ENCODE results near the gene WNT1.

The WNT1 gene

DNA sequence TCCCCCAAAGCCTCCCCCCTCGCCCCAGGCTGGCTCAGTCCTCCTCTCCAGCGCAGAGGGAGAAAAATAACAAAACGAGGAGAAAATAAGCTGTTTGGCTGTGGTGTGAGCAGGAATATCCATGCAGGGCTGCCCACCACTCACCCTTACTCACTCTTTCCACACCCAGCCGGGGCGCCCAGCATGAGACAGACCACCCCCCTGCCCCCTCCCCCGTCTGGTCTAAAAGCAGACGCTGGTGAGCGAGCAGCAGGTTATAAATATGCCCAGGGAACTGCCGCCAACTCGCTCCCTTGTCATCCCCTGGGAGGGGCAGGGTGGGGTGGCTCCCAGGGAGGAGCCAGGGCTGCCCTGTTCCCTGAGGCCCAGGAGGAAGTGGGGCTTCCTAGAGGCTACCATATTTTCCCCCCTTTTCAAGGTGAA is 7.4 kb downstream of the WNT1 start:
- Mint-ChIP-seq H3K27ac (no peak overlapping the region), H3K4me3 (no peak overlapping the region), H3K9me3 (no peaks in the 10 kb centered on the region), H3K27me3 (peaks cover 17% of the 10 kb centered on the region), H3K36me3 (no peaks in the 10 kb centered on the region), H3K4me1 (peaks cover 25% of the 10 kb centered on the region)

DNA sequence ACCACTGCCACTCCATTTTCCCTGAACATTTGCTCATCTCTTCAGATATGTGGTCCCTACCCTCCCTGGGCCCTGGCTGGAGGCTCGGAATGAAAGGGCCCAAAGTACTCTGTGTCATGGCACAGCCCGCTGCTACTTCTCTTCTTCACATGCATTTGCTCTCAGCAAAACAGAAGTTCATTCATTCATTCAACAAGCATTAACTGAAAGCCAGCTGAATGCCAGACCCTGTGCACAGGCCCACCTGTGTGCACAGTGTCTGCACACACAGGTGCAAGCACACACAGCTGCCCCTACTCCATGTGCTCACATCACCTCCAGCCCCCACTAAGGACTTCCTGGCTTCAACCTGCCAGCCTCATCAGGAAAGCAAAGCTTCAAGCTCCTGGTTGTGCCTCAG is 7.8 kb downstream of the WNT1 start:
- Mint-ChIP-seq H3K4me1 (peaks cover 21% of the 10 kb centered on the region), H3K27ac (no peak overlapping the region), H3K36me3 (no peaks in the 10 kb centered on the region), H3K9me3 (no peaks in the 10 kb centered on the region), H3K4me3 (no peak overlapping the region), H3K27me3 (peaks cover 16% of the 10 kb centered on the region)

DNA sequence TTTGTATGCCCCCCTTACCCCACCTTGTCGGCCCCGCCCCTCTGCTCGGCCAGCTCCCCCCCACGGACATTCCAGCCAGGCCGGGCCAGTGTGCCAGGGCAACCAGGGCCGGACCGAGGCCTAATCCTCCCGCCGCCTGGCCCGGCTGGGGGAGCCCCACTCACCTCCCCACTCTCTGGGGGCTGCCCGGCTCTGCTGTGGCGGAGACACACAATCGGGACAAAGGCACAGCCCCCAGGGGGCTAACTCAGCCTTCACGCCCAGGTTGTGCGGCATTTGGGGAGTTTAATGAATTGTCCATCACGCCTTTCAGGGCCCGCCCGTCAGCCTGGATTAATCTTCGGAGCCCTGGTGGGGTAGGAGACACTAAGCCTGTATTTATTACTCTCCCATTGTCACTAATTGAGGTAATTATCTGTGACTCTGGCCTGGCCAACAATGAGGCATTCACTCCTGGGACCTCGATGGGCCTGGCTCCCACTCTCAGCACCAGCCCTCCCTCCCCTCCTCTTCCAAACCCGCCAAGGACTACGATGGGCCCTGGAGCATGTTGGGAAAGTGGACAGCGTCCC is 8.7 kb downstream of the WNT1 start:
- no peaks in the 10 kb centered on the region for H3K36me3 Mint-ChIP-seq
- no peak overlapping the region for H3K27ac Mint-ChIP-seq
- no peak overlapping the region for H3K4me3 Mint-ChIP-seq
- no peaks in the 10 kb centered on the region for H3K9me3 Mint-ChIP-seq
- peaks cover 12% of the 10 kb centered on the region for H3K4me1 Mint-ChIP-seq
- H3K27me3 Mint-ChIP-seq, result peaks cover 14% of the 10 kb centered on the region

DNA sequence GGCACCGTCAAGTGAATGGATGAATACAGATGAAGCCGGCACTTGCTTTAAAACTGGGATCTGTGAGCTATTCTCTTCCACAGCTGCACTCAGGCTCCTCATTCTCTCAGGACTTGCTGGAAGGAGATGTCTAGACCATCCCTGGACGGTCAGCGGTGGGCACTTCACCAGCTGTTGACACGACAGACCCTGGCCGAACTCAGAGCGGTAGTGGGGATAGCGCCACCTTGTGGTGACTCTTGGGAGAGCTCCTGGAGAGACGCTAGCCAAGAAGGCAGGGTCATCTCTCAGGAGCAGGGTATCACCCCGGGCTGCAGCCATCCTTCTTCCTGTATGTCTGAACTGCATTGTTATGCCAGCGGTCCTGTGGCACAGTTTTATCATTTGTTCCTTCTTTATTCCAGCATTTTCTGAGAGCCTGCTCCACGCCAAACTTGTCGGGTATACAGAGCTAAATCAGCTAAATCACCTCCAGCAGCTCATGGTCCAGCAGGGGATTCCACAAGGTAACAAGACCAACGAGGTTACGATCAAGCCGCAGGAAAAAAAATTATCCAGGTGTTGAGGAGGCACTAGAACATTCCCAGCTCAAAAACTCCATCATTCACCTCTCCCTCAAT is 10.0 kb downstream of the WNT1 start:
- Mint-ChIP-seq H3K27me3 (peaks cover 14% of the 10 kb centered on the region), H3K9me3 (no peaks in the 10 kb centered on the region), H3K27ac (no peak overlapping the region), H3K4me1 (peaks cover 4% of the 10 kb centered on the region), H3K4me3 (no peak overlapping the region), H3K36me3 (no peaks in the 10 kb centered on the region)

DNA sequence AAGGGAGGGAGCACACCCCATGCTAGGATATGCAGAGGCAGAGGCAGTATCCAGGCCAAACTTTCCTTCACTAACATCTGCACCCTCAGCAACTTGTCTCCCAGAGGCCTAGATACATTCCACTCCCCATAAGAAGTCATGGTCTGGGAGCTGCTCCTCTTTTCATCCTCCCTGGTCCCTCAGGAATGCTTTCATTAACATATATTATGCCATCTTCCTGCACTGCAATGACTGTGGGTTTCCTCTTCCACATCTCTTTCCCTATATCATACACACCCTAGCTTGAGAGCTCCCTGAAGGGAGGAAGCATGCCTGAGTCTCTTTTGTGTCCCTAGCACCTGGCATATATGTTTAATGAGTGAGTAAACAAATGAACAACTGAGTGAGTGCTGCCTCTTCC is 12.4 kb downstream of the WNT1 start:
- Mint-ChIP-seq H3K9me3 (no peaks in the 10 kb centered on the region), H3K4me3 (no peak overlapping the region), H3K36me3 (no peaks in the 10 kb centered on the region), H3K4me1 (peaks cover 10% of the 10 kb centered on the region), H3K27me3 (peaks cover 28% of the 10 kb centered on the region), H3K27ac (no peak overlapping the region)

DNA sequence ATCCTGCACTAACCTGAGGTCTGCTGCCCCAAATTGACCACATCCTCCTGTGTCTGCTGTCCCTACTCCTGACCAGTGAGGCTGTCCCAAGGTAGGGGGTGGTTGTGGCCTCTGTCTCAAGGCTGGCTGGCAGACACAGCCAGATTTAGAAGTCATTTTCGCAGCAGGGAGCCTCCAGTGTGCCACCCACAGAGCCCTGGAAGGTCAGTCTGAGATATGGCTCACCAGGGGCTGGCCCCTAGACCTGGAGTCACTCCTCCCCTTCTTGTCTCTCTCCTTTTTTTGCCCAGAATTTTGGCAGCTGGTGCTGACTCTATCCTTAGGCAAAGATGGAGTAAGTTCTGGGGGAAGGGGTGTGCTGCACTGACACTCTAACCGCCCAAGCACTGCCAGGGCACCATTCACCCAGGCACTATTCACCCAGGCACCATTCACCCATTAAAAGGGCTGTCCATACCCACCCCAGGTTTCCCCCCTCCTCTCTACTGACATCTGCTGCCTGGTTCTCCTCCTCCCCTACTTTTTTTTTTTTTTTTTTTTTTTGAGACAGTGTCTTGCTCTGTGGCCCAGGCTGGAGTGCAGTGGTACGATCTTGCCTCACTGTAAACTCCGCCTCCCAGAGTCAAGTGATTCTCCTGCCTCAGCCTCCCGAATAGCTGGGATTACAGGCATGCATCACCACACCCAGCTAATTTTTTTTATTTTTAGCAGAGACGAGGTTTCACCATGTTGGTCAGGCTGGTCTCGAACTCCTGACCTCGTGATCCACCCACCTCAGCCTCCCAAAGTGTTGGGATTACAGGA is 13.3 kb downstream of the WNT1 start:
- Mint-ChIP-seq H3K27ac (no peak overlapping the region), H3K36me3 (no peaks in the 10 kb centered on the region), H3K9me3 (no peaks in the 10 kb centered on the region), H3K4me3 (no peak overlapping the region), H3K27me3 (peaks cover 35% of the 10 kb centered on the region), H3K4me1 (peaks cover 15% of the 10 kb centered on the region)

DNA sequence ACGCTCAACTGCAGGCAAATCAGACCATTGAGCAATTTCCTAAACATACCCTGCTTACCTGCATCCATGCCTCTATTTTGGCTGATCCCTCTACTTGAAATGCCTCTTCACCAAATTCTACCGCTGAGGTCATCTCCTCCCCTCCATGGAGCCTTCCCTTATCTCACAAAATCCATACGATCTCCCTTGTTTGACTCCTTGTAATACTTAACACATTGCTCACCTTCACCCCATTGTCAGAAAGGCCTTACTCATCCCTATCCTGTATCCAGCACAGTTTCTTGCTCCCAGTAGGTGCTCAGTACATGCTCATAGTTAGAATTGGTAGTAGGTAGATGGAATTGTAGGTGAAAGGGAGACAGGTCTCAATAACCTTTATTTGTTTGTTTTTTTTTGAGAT is 15.7 kb downstream of the WNT1 start:
- Mint-ChIP-seq H3K4me3 (no peak overlapping the region), H3K4me1 (peaks cover 24% of the 10 kb centered on the region), H3K27ac (no peak overlapping the region), H3K9me3 (no peaks in the 10 kb centered on the region), H3K27me3 (peaks cover 33% of the 10 kb centered on the region), H3K36me3 (no peaks in the 10 kb centered on the region)

DNA sequence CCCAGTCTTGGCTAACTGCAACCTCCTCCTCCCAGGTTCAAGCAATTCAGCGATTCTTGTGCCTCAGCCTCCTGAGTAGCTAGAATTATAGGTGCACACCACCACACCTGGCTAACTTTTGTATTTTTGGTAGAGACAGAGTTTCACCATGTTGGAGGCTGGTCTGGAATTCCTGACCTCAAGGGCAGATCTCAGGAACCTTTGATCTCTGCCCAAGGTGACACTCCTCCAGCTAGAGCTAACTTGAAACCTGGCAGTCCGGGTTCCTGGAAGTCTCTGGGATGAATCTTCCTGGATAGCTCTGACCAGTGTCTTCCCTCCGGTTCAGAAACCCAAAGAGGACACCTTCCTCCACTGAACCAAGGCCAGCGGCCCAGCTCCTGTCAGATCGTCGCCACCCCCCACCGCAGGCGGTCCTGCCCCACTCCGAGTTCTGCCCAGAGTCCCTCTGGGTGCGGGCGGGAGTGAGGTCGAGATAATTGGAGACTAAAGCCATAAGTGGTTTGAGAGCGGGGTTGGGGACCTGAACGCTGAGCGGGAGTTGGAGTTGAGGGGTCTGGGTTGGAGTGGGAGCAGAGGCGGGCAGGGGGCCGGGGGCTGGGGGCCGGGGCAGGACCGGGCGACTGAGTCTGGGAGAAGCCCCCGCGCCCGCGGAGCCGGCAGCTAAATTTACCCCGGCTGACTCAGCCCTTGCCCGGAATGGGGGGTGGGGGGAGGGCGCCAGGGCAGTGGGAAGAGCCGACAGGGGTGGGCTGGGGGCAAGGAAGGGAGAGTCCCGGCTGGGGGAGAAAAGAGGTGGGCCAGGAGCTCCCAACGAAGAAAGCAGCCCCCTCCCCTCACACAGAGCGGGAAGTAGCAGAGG is 16.3 kb downstream of the WNT1 start:
- H3K27ac Mint-ChIP-seq, result no peak overlapping the region
- H3K36me3 Mint-ChIP-seq, result no peaks in the 10 kb centered on the region
- H3K4me3 Mint-ChIP-seq, result no peak overlapping the region
- peaks cover 27% of the 10 kb centered on the region for H3K4me1 Mint-ChIP-seq
- H3K9me3 Mint-ChIP-seq, result no peaks in the 10 kb centered on the region
- peaks cover 31% of the 10 kb centered on the region for H3K27me3 Mint-ChIP-seq

DNA sequence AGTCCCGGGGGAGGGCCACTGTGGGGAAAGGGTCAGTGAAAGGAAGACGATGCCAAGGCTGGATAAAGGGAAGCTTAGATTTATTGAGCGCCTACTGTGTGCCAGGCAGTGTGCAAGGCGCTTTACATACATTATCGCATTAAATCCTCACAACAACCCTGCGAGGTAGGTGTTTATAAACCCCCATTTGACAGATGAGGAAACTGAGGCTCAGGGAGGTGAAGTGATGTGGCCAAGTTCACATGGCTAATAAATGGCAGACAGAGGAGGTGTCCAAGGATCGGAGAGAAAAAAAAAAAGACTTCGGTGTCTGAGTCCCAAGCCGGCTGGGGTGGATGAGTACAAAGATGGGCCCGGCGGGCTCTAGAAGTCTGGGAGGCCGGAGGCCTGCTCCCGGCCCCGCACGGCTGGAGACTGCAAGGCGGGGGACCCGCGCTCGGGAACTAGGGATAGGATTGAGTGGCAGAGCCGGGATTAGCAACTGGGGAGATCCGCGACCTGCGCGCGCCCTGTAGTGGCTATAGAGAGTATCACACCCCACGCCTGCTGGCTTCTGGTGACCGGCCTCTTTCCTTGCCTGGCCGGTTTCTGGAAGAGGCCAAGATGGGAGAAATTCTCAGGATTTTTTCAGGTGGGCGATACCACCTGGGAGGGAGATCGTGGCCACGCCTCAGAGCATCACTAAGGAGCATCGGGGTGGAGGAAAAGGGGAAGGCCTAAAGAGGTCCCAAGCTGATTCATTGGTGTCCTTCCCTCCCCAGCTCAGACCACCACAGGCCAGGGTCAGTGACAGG is 17.2 kb downstream of the WNT1 start:
- Mint-ChIP-seq H3K27ac (peak overlapping the region; percentile 47), H3K4me3 (peak overlapping the region; percentile 65), H3K4me1 (peaks cover 36% of the 10 kb centered on the region), H3K27me3 (peaks cover 37% of the 10 kb centered on the region), H3K9me3 (no peaks in the 10 kb centered on the region), H3K36me3 (peaks cover under 1% of the 10 kb centered on the region)

DNA sequence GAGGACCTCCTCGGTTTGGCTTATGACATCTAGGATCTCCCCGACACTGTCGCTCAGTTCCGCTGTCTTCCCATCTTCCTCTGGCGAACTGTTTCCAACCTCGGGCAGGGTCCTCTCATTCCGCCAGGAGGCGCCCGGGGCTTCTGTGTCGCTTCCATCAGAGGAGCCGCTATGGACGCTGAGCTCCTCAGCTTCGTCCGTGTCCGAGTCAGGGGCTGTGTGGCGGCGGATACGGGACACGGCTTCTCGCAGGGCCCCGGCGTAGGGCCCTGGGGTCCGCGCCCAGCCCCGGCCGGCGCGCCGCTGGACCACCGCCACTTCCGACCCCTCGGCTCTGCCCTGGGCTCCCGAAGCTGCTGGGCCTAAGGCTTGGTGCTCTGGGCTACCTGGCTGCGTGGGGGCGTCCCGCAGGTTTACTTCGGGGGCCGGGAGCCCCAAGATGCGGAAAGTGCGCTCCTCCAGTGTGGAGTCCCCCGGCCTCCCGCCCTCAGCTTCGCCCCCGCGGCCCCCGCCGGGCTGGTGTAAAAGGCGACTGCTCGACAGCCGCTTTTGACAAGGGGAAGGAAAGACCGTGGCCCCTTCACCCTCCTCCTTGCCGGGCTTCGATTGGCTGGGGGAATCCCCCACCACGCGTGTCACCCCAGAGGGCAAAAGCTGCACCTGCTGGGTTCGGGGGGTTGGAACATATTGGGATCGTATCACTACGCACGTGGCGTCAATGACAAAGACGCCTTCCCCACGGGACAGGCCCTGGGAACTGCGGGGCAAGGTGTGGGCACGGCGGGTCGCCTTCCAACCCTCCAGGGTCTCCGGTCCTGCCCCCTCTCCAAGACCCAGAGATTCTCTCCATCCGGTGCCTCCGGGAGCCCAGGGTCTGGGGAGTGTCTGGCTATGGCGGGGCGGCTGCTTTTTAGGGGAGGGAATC is 18.9 kb downstream of the WNT1 start:
- Mint-ChIP-seq H3K4me1 (peaks cover 38% of the 10 kb centered on the region), H3K27ac (no peak overlapping the region)

DNA sequence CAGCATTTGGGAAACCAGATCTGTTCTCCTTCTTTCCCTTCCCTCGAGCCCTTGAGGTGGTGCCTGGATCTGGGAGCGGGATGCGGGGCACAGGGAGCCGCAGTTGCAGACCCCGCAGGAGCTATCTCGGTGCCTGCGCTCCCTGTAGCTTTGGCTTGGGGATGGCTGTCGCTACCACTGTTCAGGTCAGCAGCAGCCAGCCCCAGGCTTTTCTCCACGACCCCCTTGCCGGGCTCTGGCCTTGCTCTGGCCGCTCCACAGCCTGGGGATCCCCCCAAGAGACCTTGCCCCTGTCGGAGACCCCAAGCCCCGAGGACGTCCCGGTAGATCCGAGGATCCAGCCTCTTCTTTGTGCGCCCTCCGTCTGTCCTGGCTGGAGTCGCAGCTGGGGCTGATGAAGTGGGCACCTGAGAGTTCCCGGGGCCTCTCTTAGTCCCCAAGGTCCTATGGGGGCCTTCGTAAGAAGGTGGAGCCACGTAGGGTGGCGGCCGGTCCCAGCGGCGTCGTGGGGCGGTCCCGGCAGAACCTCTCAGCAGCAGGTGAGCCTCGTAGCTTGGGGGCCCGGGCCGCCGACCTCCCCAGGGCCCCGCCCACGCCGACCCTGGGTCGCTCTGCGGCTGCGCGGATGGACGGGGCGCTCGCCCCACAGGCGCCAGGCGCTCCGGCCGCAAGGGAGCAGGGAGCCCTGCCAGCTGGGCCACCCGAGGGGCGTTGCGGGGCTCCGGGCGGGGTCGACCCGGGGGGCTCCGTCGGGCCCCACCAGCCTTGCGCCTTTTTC is 19.8 kb downstream of the WNT1 start:
- peaks cover 45% of the 10 kb centered on the region for H3K27me3 Mint-ChIP-seq
- no peak overlapping the region for H3K27ac Mint-ChIP-seq
- H3K4me1 Mint-ChIP-seq, result peaks cover 38% of the 10 kb centered on the region
- peaks cover 16% of the 10 kb centered on the region for H3K36me3 Mint-ChIP-seq
- peak overlapping the region; percentile 67 for H3K4me3 Mint-ChIP-seq
- no peaks in the 10 kb centered on the region for H3K9me3 Mint-ChIP-seq

More for the DNA sequence above, 18.9 kb downstream of the WNT1 start:
- Mint-ChIP-seq H3K36me3 (peaks cover 7% of the 10 kb centered on the region), H3K27me3 (peaks cover 43% of the 10 kb centered on the region), H3K9me3 (no peaks in the 10 kb centered on the region), H3K4me3 (peak overlapping the region; percentile 67)

DNA sequence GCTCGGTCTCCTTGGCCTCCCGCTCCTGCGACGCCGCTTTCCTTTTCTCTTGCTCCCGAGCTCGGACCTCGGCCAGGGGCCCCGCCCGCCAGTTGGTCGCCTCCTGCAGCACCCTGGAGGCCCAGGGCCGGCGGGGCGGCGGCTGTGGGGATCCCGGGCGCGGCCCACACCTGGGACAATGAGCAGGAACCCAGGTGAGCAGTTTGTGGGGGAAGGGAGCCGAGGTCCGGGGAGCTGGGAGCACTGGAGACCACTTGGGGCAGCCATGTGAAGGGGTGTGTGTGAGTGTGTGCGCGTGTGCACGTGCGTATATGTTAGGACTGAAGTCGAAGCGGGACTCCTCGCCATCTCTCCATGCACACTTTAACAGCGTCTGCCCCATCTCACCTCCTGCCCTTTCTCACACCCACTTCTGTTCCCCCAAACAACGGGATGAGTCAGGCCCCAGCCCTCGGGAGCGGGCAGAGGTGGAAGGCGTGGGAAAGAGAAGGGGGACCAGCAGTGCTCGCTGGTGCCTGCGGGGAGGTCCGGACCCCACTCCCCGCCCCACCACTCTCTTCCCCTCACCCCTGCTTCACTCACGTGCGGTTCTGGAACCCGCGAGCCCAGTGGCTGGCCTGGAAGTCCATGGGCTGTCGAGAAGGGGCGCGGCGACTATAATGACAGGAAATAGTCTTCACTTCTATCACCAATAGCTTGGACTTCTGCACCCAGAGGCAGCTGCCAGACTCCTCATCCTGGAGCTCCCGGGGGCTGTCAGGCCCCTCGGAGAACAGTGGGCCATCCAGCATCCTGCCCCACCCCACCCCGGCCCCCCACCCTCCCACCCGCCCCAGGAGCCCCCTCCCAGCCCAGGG is 20.6 kb downstream of the WNT1 start:
- H3K9me3 Mint-ChIP-seq, result no peaks in the 10 kb centered on the region
- H3K36me3 Mint-ChIP-seq, result peaks cover 18% of the 10 kb centered on the region
- peaks cover 38% of the 10 kb centered on the region for H3K4me1 Mint-ChIP-seq
- H3K27ac Mint-ChIP-seq, result no peak overlapping the region
- peak overlapping the region; percentile 59 for H3K4me3 Mint-ChIP-seq
- H3K27me3 Mint-ChIP-seq, result peaks cover 42% of the 10 kb centered on the region

Data from activated naive CD4-positive, alpha-beta T cell treated with anti-CD3 and anti-CD28 coated beads, Interleukin-2, amount 50 U/mL, for 24 hours (primary cell).